ENCODE results near the gene CA10. TPM values are rescaled to one million over a fixed set of nuclear protein-coding genes. Genes with fewer than 3 reads are reported as not detected.

CA10 gene
- total and polyA plus RNA-seq, 2 donors (not counting 1 experiment from before 2014, with no cell fraction given), result not detected

DNA sequence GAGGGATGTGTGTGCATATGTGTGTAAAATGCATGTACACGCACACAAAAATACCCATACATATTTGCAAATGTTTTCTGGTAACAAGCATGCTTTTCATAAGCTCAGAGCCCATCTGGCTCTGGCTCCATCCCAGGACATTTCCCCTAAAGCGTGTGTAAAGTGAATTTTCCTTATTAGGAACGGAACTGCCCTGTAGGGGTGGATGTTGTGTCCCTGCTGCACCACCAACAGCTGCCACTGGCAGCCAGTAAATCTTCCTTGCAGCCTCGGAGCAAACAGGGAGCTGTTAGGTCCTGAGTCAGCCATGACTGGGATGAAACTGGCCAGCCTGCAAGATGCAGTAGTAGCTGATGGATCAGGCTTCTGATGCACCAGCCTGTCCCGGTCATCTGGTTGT is 504.6 kb downstream of the CA10 start:
- intact Hi-C loops (cut with micrococcal nuclease), result no loop called here
- H3K27ac ChIP-seq (ENCODE audit: low read length in 2 of 2), result no peak overlapping the region
- Mint-ChIP-seq H3K27ac (no peak overlapping the region), H3K27me3 (peaks cover 12% of the 10 kb centered on the region), H3K4me3 (no peak overlapping the region), H3K9me3 (ENCODE audit: insufficient read depth) (no peaks in the 10 kb centered on the region), H3K4me1 (no peaks in the 10 kb centered on the region)
- no peak overlapping the region for H3K4me2 ChIP-seq (replicated peaks; ENCODE audit: low read depth, low read length, poor library complexity, severe bottlenecking)
- no peaks in the 10 kb centered on the region for H3K36me3 ChIP-seq (replicated peaks in 1 of 2; ENCODE audit: control extremely low read depth in 1 of 2, control insufficient read depth in 1 of 2, extremely low read depth in 1 of 2, insufficient read depth in 2 of 2, low read length in 1 of 2)
- no peaks in the 10 kb centered on the region for H3K27me3 ChIP-seq (replicated peaks in 1 of 4; ENCODE audit: control extremely low read depth in 1 of 4, control insufficient read depth in 3 of 4, insufficient read depth in 4 of 4, low read length in 3 of 4)
- DNase-seq (no peak), ATAC-seq (ENCODE audit: low read depth) (no peak)
- H4K20me1 ChIP-seq (ENCODE audit: control insufficient read depth, insufficient read depth, low read length, poor library complexity, severe bottlenecking), result no peaks in the 10 kb centered on the region
- H3K4me3 ChIP-seq (ENCODE audit: control extremely low read depth in 1 of 5, extremely low read depth in 1 of 5, insufficient read depth in 1 of 5, low read depth in 2 of 5, low read length in 4 of 5), result no peak overlapping the region
- H3K79me2 ChIP-seq (ENCODE audit: control insufficient read depth, insufficient read depth, low read length), result no peaks in the 10 kb centered on the region
- no peak overlapping the region for H3K9ac ChIP-seq (ENCODE audit: low read length)
- POLR2A ChIA-PET, result no interaction called here
- TF ChIP-seq EZH2 (IDR thresholded peaks at IDR 0.05; ENCODE audit: borderline replicate concordance, insufficient read depth, low read depth, low read length, poor library complexity, severe bottlenecking), result no peak
- TF ChIP-seq, protein P1, sequence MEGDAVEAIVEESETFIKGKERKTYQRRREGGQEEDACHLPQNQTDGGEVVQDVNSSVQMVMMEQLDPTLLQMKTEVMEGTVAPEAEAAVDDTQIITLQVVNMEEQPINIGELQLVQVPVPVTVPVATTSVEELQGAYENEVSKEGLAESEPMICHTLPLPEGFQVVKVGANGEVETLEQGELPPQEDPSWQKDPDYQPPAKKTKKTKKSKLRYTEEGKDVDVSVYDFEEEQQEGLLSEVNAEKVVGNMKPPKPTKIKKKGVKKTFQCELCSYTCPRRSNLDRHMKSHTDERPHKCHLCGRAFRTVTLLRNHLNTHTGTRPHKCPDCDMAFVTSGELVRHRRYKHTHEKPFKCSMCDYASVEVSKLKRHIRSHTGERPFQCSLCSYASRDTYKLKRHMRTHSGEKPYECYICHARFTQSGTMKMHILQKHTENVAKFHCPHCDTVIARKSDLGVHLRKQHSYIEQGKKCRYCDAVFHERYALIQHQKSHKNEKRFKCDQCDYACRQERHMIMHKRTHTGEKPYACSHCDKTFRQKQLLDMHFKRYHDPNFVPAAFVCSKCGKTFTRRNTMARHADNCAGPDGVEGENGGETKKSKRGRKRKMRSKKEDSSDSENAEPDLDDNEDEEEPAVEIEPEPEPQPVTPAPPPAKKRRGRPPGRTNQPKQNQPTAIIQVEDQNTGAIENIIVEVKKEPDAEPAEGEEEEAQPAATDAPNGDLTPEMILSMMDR (IDR thresholded peaks at IDR 0.05), result no peak
- WGBS (ENCODE audit: insufficient coverage), result 25% methylated on average over 2 of the region's 5 CpGs
- no peaks in the 10 kb centered on the region for H3K4me1 ChIP-seq (ENCODE audit: control insufficient read depth in 2 of 2, insufficient read depth in 2 of 2, low read length in 2 of 2)
- no peak overlapping the region for H2AFZ ChIP-seq (ENCODE audit: insufficient read depth, low read depth, low read length, poor library complexity, severe bottlenecking)
- CTCF ChIA-PET, result no interaction called here
- no peaks in the 10 kb centered on the region for H3K9me3 ChIP-seq (ENCODE audit: control extremely low read depth in 1 of 3, control insufficient read depth in 2 of 3, insufficient read depth in 1 of 3, low read length in 2 of 3)

DNA sequence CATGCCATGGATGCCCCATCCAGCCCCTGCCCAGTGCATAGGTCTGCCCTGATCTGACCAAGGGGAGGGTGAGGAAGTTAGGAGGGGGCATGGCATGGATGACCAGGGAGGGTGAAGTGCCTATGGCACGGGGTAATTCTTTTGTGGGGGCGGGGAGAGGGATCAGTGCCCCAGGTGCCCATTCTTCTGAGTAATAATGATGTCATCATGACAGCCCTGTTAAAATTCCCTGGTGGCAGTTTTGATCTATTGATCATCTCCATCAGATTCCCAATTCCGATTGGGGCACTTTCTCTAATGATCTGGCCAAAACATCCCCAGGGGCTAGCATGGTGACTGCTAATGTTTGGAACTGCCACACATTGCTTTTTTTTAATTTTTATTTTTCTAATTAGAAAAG is 506.0 kb downstream of the CA10 start:
- POLR2A ChIA-PET, result no interaction called here

More for the DNA sequence above, 506.0 kb downstream of the CA10 start:
- ATAC-seq (ENCODE audit: low read depth) (no peak), DNase-seq (no peak)
- H3K4me1 Mint-ChIP-seq, result no peaks in the 10 kb centered on the region
- Histone ChIP-seq H3K4me2 (replicated peaks; ENCODE audit: low read depth, low read length, poor library complexity, severe bottlenecking) (no peak overlapping the region), H3K27me3 (replicated peaks in 1 of 4; ENCODE audit: control extremely low read depth in 1 of 4, control insufficient read depth in 3 of 4, insufficient read depth in 4 of 4, low read length in 3 of 4) (no peaks in the 10 kb centered on the region), H3K9ac (ENCODE audit: low read length) (no peak overlapping the region), H3K4me1 (ENCODE audit: control insufficient read depth in 2 of 2, insufficient read depth in 2 of 2, low read length in 2 of 2) (no peaks in the 10 kb centered on the region), H4K20me1 (ENCODE audit: control insufficient read depth, insufficient read depth, low read length, poor library complexity, severe bottlenecking) (no peaks in the 10 kb centered on the region), H3K27ac (ENCODE audit: low read length in 2 of 2) (no peak overlapping the region), H3K36me3 (replicated peaks in 1 of 2; ENCODE audit: control extremely low read depth in 1 of 2, control insufficient read depth in 1 of 2, extremely low read depth in 1 of 2, insufficient read depth in 2 of 2, low read length in 1 of 2) (no peaks in the 10 kb centered on the region), H2AFZ (ENCODE audit: insufficient read depth, low read depth, low read length, poor library complexity, severe bottlenecking) (no peak overlapping the region), H3K4me3 (ENCODE audit: control extremely low read depth in 1 of 5, extremely low read depth in 1 of 5, insufficient read depth in 1 of 5, low read depth in 2 of 5, low read length in 4 of 5) (no peak overlapping the region), H3K79me2 (ENCODE audit: control insufficient read depth, insufficient read depth, low read length) (no peaks in the 10 kb centered on the region), H3K9me3 (ENCODE audit: control extremely low read depth in 1 of 3, control insufficient read depth in 2 of 3, insufficient read depth in 1 of 3, low read length in 2 of 3) (no peaks in the 10 kb centered on the region)
- CTCF ChIA-PET, result no interaction called here
- H3K9me3 Mint-ChIP-seq (ENCODE audit: insufficient read depth), result no peaks in the 10 kb centered on the region
- H3K4me3 Mint-ChIP-seq, result no peak overlapping the region
- H3K27me3 Mint-ChIP-seq, result peaks cover 12% of the 10 kb centered on the region
- no peak overlapping the region for H3K27ac Mint-ChIP-seq
- TF ChIP-seq, protein P1 (IDR thresholded peaks at IDR 0.05), result no peak
- TF ChIP-seq EZH2 (IDR thresholded peaks at IDR 0.05; ENCODE audit: borderline replicate concordance, insufficient read depth, low read depth, low read length, poor library complexity, severe bottlenecking), result no peak
- WGBS (ENCODE audit: insufficient coverage), result 57% methylated on average over 1 of the region's 3 CpGs
- intact Hi-C loops (cut with micrococcal nuclease), result no loop called here
